ENCODE measurements around the gene LIPJ. TPM values are rescaled to one million over a fixed set of nuclear protein-coding genes. Genes with fewer than 3 reads are reported as not detected.

LIPJ gene
- polyA plus RNA-seq, 2 of the 4 experiments (the other 2 are of a cell fraction) = not detected

GRCh38 chr10:88553116-88553752 is 33.3 kb upstream of the LIPJ start:
- no peak overlapping the region for H3K4me3 ChIP-seq
- 2% methylated on average over 2 of the region's 2 CpGs for WGBS (ENCODE audit: missing lambda C conversion rate)
- H3K4me1 ChIP-seq = peaks cover 10% of the 10 kb centered on the region
- DNase-seq (ENCODE audit: low read depth in 1 of 2, low spot score in 1 of 2) (peak; percentile 26 to 75), ATAC-seq (peak; percentile 94 to 97), FAIRE-seq (peak; percentile 91)
- ChIA-PET POLR2A (no interaction called here), CTCF (interaction anchor here (0.6 to 4.1 kb wide), 21 partner anchors 8 to 703 kb away, joined by 3 to 28 read pairs (median 4); no protein-coding TSS in a partner anchor)
- peak; percentile 92 for TF ChIP-seq SMC3 (IDR thresholded peaks at IDR 0.05)
- peak; percentile 89 for TF ChIP-seq CTCF (IDR thresholded peaks at IDR 0.05)
- no peak for TF ChIP-seq POLR2A (IDR thresholded peaks at IDR 0.05; ENCODE audit: low read length)
- TF ChIP-seq RAD21 (conservative IDR thresholded peaks at IDR 0.05 in 1 of 2, IDR thresholded peaks at IDR 0.05 in 1 of 2) = peak; percentile 89 to 90
- no peak for TF ChIP-seq MAFK (IDR thresholded peaks at IDR 0.05; ENCODE audit: partially characterized antibody)
- H3K4me2 ChIP-seq = no peak overlapping the region
- H3K27ac ChIP-seq = no peak overlapping the region
- H3K9me3 ChIP-seq = no peaks in the 10 kb centered on the region

GRCh38 chr10:88555190-88555908 is 31.2 kb upstream of the LIPJ start:
- no peak for FAIRE-seq
- H3K4me3 ChIP-seq = no peak overlapping the region
- H3K4me2 ChIP-seq = no peak overlapping the region
- no peak overlapping the region for H3K27ac ChIP-seq
- H3K4me1 ChIP-seq = peaks cover 10% of the 10 kb centered on the region
- CTCF ChIA-PET = interaction anchor here (0.5 to 4.1 kb wide), 9 partner anchors 8 to 705 kb away, joined by 3 to 24 read pairs (median 4); no protein-coding TSS in a partner anchor
- POLR2A ChIA-PET = no interaction called here
- DNase-seq (ENCODE audit: low read depth in 1 of 2, low spot score in 1 of 2) = no peak
- no peak for ATAC-seq
- no peaks in the 10 kb centered on the region for H3K9me3 ChIP-seq
- 69% methylated on average over 7 of the region's 7 CpGs for WGBS (ENCODE audit: missing lambda C conversion rate)
- TF ChIP-seq CBX8 (IDR thresholded peaks at IDR 0.05) = no peak
- peak; percentile 43 to 54; a peak in 3 of 4 replicates for TF ChIP-seq CEBPB (IDR thresholded peaks at IDR 0.05)

GRCh38 chr10:88557256-88557655 is 29.3 kb upstream of the LIPJ start:
- Histone ChIP-seq H3K4me3 (no peak overlapping the region), H3K4me2 (peak overlapping the region; percentile 25; the same call in 2 of the 3 replicates), H3K9me3 (no peaks in the 10 kb centered on the region), H3K27ac (no peak overlapping the region), H3K4me1 (peaks cover 10% of the 10 kb centered on the region)
- DNase-seq (ENCODE audit: low read depth in 1 of 2, low spot score in 1 of 2) = no peak
- FAIRE-seq = no peak
- 84% methylated on average over 1 of the region's 1 CpG for WGBS (ENCODE audit: missing lambda C conversion rate)
- no peak for ATAC-seq
- ChIA-PET POLR2A (no interaction called here), CTCF (interaction anchor here (1.0 to 1.1 kb wide), 2 partner anchors 700 to 706 kb away, joined by 3 to 4 read pairs; no protein-coding TSS in a partner anchor)
- TF ChIP-seq EHMT2 (IDR thresholded peaks at IDR 0.05; ENCODE audit: low read depth) (no peak), ZSCAN20 (CRISPR knock-in tag; IDR thresholded peaks at IDR 0.05) (no peak), POLR2A (IDR thresholded peaks at IDR 0.05; ENCODE audit: low read length) (no peak), TP53 (CRISPR knock-in tag; IDR thresholded peaks at IDR 0.05) (no peak), MYC (IDR thresholded peaks at IDR 0.05; ENCODE audit: borderline replicate concordance, low read length) (no peak), EHF (CRISPR knock-in tag; IDR thresholded peaks at IDR 0.05) (no peak), RAD21 (conservative IDR thresholded peaks at IDR 0.05 in 1 of 2, IDR thresholded peaks at IDR 0.05 in 1 of 2) (no peak)

- TF ChIP-seq HES2 (IDR thresholded peaks at IDR 0.05) (no peak), EHMT2 (IDR thresholded peaks at IDR 0.05; ENCODE audit: low read depth) (no peak), NFE2L2 (conservative IDR thresholded peaks at IDR 0.05; ENCODE audit: low read length) (no peak), FOSL2 (IDR thresholded peaks at IDR 0.05) (peak; percentile 43; the same call in 1 of the 2 replicates), FOSL2 (CRISPR knock-in tag; IDR thresholded peaks at IDR 0.05) (no peak), ESRRA (IDR thresholded peaks at IDR 0.05; ENCODE audit: borderline replicate concordance, low read length) (no peak), CEBPB (IDR thresholded peaks at IDR 0.05) (peak; percentile 62 to 64; a peak in 3 of 4 replicates)
- Histone ChIP-seq H3K9me3 (no peaks in the 10 kb centered on the region), H3K4me2 (peak overlapping the region; percentile 25), H3K27ac (peak overlapping the region in 1 of 2 experiments; percentile 5; a peak in 1 of 6 replicates), H3K4me3 (no peak overlapping the region), H3K4me1 (peaks cover 10% of the 10 kb centered on the region)
- ChIA-PET POLR2A (no interaction called here), CTCF (interaction anchor here (1.1 kb wide), 1 partner anchor 701 kb away, joined by 4 read pairs; no protein-coding TSS in a partner anchor)
- FAIRE-seq (no peak), ATAC-seq (no peak), DNase-seq (ENCODE audit: low read depth in 1 of 2, low spot score in 1 of 2) (no peak)
- 59% methylated on average over 2 of the region's 2 CpGs for WGBS (ENCODE audit: missing lambda C conversion rate)
These were observed 28.9 kb upstream of the LIPJ start for GRCh38 chr10:88557658-88558057.
